Right lobe of liver (tissue), 6 donors: ENCODE results near the gene HPN. TPM values are rescaled to one million over a fixed set of nuclear protein-coding genes. Genes with fewer than 3 reads are reported as not detected.
"Not testable (repeated sequence)": the region's sequence is repeated elsewhere in the genome, so short reads cannot be mapped to it uniquely, and the experiment has no call there.

Experiments
- ATAC-seq, 4 donors: fragments of 200-7000 bp; cut with Tn5 transposase; one replicate each; pipeline ENCODE4 v1.9.1; 2020; ENCODE audit warnings: mild to moderate bottlenecking in 4 of 4, moderate library complexity in 4 of 4
- DNase-seq, 3 donors: peaks; one replicate each; pipeline ENCODE4 v3.0.0-alpha.2; 2020
- H3K27ac ChIP-seq, 3 donors: fragments of 200-600 bp; one replicate each; pipeline ENCODE4 v1.8.0; 2022
- H3K27me3 ChIP-seq, 2 donors: fragments of 200-600 bp; one replicate each; pipeline ENCODE4 v1.8.0; 2022
- H3K36me3 ChIP-seq, 4 donors: fragments of 200-600 bp; sonication (generic) in 1 of 4; one replicate each; pipeline versions ENCODE4 v1.5.1 to v1.8.0; 2017 to 2022; ENCODE audit warnings: control low read depth in 1 of 4
- H3K4me1 ChIP-seq, 4 donors: fragments of 200-600 bp; sonication (generic) in 1 of 4; one replicate each; pipeline versions ENCODE4 v1.5.1 to v1.8.0; 2017 to 2022; ENCODE audit warnings: control low read depth in 1 of 4
- H3K4me3 ChIP-seq, 3 donors: fragments of 200-600 bp; one replicate each; pipeline ENCODE4 v1.8.0; 2022
- H3K9me3 ChIP-seq, 4 donors: fragments of 200-600 bp; sonication (generic) in 1 of 4; one replicate each; pipeline versions ENCODE4 v1.5.1 to v1.8.0; 2017 to 2022; ENCODE audit warnings: control low read depth in 1 of 4
- CTCF ChIP-seq, 4 donors: fragments of 200-600 bp in 3 of 4; fragments of 450-650 bp in 1 of 4; IDR thresholded peaks; one replicate each; pipeline versions ENCODE4 v1.5.1 to v1.8.0; 2016 to 2022; ENCODE audit warnings: antibody characterized with exemption in 4 of 4, mild to moderate bottlenecking in 2 of 4
- POLR2A ChIP-seq: fragments of 450-650 bp; IDR thresholded peaks from one replicate; pipeline ENCODE4 v1.6.1; 2017; ENCODE audit warnings: antibody characterized with exemption, mild to moderate bottlenecking
- WGBS: methylation state at CpG from one replicate; pipeline ENCODE4 v1.1.6; 2018; ENCODE audit warnings: low coverage, low lambda C conversion rate; ENCODE audit not compliant: insufficient coverage; ENCODE audit errors: missing lambda C conversion rate; 5-methylcytosine and 5-hydroxymethylcytosine counted together
- intact Hi-C, 2 donors: fragments of 100-400 bp; cut with DNase I; formaldehyde crosslinking; loops; one replicate each; pipeline versions ENCODE4 v1.11.2 to v1.14.1; 2022
- long read RNA-seq: library from polyadenylated mRNA; unstranded; transcript quantifications from one replicate; pipeline ENCODE4 v2.0.0, GENCODE V29; 2019
- total RNA-seq, 6 experiments: library from RNA; depleted of rRNA in 2 of 6; stranded (reverse); fragments of >200 nt in 2 of 6; fragmentation: NEBNext Ultra II Directional in 3 of 6; extraction: Animal tissue kit (Norgen Biotek cat#: 25700) in 3 of 6; gene quantifications; one replicate each; pipeline versions ENCODE4 v1.1.0 to v1.2.4, GENCODE V29; 2016 to 2023
- donor health status: DM: no; HTN: yes; CAD: no.
- donor health status: DM: no; HTN: no; CAD: no.
- donor health status: DM: no; HTN: no; CAD: no.
- donor health status: DM: no; HTN: yes; CAD: no.
- donor health status: DM: no; HTN: yes; CAD: no.

Gene HPN
- 100 to 1,000 TPM; 285 to 486 (median 374) TPM for total RNA-seq
- long read RNA-seq, partial matches to known transcripts = 140 of 193 reads
- long read RNA-seq, other reads (novel, unspliced or antisense) = 53 of 193 reads

GRCh38 chr19:35041548-35042055, at the start of gene HPN:
Gene HPN, plus strand, starts transcription at chr19:35041721. Its CDS starts 786 bp downstream, at chr19:35042507.
- ATAC-seq = peak; percentile 58 to 76 (median 65)
- Histone ChIP-seq H3K4me1 (peaks cover 0 to 50% (median 18%) of the 10 kb centered on the region in 4 donors), H3K4me3 (peak within 1 kb of the TSS; percentile 54 to 81 (median 81)), H3K36me3 (no peaks in the 10 kb centered on the region), H3K27me3 (no peaks in the 10 kb centered on the region), H3K27ac (peak within 1 kb of the TSS; percentile 84 to 97 (median 84)), H3K9me3 (no peaks in the 10 kb centered on the region)
- intact Hi-C loops = loop anchor here in 1 of 2 donors (5.0 kb wide), 1 partner anchor 96 kb away; the partner anchor contains the start of genes FXYD1 and LGI4
- TF ChIP-seq POLR2A (peak; percentile 53), CTCF (IDR thresholded peaks at IDR 0.05) (no peak)
- peak; percentile 90 to 95 (median 95) for DNase-seq
- WGBS = 9% methylated on average over 3 of the region's 19 CpGs

- H3K9me3 ChIP-seq, ATAC-seq, H3K4me3 ChIP-seq, DNase-seq, H3K36me3 ChIP-seq, H3K27ac ChIP-seq, H3K27me3 ChIP-seq, intact Hi-C loops: not testable (repeated sequence)
- peaks cover 0 to 19% (median 10%) of the 10 kb centered on the region in 4 donors for H3K4me1 ChIP-seq
- WGBS = 94% methylated on average over 3 of the region's 7 CpGs
Observed at GRCh38 chr19:34992582-34992981, 48.9 kb upstream of the HPN start.

- no peak overlapping the region for H3K4me3 ChIP-seq
- intact Hi-C loops = no loop called here
- WGBS = no CpG with 5 or more reads among the region's 9 CpGs
- H3K27ac ChIP-seq = peak overlapping the region in 2 of 3 donors; percentile 32 to 83
- no peaks in the 10 kb centered on the region for H3K9me3 ChIP-seq
- ATAC-seq (no peak), DNase-seq (peak in 1 of 3 donors; percentile 58)
- H3K36me3 ChIP-seq = no peaks in the 10 kb centered on the region
- no peaks in the 10 kb centered on the region for H3K27me3 ChIP-seq
- peaks cover 0 to 32% (median 10%) of the 10 kb centered on the region in 4 donors for H3K4me1 ChIP-seq
- TF ChIP-seq CTCF (IDR thresholded peaks at IDR 0.05) = no peak
- no peak for TF ChIP-seq POLR2A
Observed at GRCh38 chr19:34994286-34994642, 47.3 kb upstream of the HPN start.

- intact Hi-C loops = no loop called here
- ATAC-seq = peak; percentile 80 to 89 (median 87)
- H3K27me3 ChIP-seq = no peaks in the 10 kb centered on the region
Observed at GRCh38 chr19:34994643-34995541, 46.6 kb upstream of the HPN start.

More at GRCh38 chr19:34994643-34995541, 46.6 kb upstream of the HPN start:
- Histone ChIP-seq H3K27ac (peak overlapping the region; percentile 32 to 83 (median 76)), H3K4me1 (peaks cover 0 to 36% (median 11%) of the 10 kb centered on the region in 4 donors), H3K9me3 (no peaks in the 10 kb centered on the region), H3K36me3 (no peaks in the 10 kb centered on the region), H3K4me3 (no peak overlapping the region)
- TF ChIP-seq POLR2A (peak; percentile 14), CTCF (IDR thresholded peaks at IDR 0.05) (no peak)
- peak; percentile 81 to 89 (median 87) for DNase-seq
- 39% methylated on average over 7 of the region's 17 CpGs for WGBS
